Measurements from ENCODE around the gene ENPP3. TPM values are rescaled to one million over a fixed set of nuclear protein-coding genes. Genes with fewer than 3 reads are reported as not detected.

ENPP3 gene
- total RNA-seq, 1 donor from 2014 or later = 1.0 TPM

DNA sequence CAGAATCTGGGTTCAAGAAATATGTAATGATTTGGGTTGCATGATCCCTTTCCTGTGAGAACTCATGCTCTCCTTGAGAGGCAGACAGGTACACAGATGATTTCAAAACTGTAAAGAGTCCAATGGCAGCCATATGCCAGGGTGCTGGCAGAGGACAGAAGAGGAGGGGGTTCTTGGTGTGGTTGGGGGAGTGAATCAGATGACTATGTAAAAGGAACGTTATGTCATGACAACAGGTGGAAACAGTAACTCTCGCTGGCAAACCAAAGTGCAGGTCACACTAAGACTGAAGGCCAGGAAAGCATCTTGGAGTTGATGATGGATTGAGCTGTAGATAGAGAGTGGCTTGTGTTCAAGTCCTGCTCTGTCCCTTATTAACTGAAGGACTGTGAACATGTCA is 43.8 kb downstream of the ENPP3 start:
- Histone ChIP-seq H3K4me3 (ENCODE audit: low read length in 3 of 3) (no peak overlapping the region), H3K9me3 (ENCODE audit: control insufficient read depth in 3 of 3, low read length in 3 of 3) (no peaks in the 10 kb centered on the region), H3K4me1 (ENCODE audit: control insufficient read depth in 3 of 3, insufficient read depth in 3 of 3, low read length in 3 of 3) (no peaks in the 10 kb centered on the region), H3K27ac (ENCODE audit: low read depth, low read length) (no peak overlapping the region), H3K9ac (ENCODE audit: low read depth in 1 of 3, low read length in 3 of 3) (no peak overlapping the region), H3K27me3 (ENCODE audit: control insufficient read depth in 3 of 3, insufficient read depth in 3 of 3, low read length in 3 of 3) (no peaks in the 10 kb centered on the region), H3K36me3 (ENCODE audit: control insufficient read depth in 3 of 3, insufficient read depth in 3 of 3, low read length in 3 of 3) (no peaks in the 10 kb centered on the region)

DNA sequence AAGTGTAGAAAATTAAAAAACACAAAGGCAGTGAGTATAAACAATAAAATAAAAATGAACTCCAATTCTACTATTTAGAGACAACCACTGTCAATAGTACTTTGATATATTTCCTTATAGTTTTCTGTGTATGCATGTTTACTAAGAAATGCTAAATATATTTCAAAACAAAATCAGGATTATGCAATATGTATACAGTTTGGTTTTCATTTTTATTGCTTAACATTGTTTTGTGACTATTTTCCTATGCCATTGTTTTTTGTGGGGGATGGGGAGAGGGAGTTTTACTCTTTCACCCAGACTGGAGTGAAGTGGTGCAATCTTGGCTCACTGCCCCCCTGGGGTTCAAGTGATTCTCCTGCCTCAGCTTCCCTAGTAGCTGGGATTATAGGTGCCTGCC is 44.5 kb downstream of the ENPP3 start:
- no peaks in the 10 kb centered on the region for H3K4me1 ChIP-seq (ENCODE audit: control insufficient read depth in 3 of 3, insufficient read depth in 3 of 3, low read length in 3 of 3)
- no peaks in the 10 kb centered on the region for H3K9me3 ChIP-seq (ENCODE audit: control insufficient read depth in 3 of 3, low read length in 3 of 3)
- no peak overlapping the region for H3K27ac ChIP-seq (ENCODE audit: low read depth, low read length)
- no peaks in the 10 kb centered on the region for H3K27me3 ChIP-seq (ENCODE audit: control insufficient read depth in 3 of 3, insufficient read depth in 3 of 3, low read length in 3 of 3)
- H3K9ac ChIP-seq (ENCODE audit: low read depth in 1 of 3, low read length in 3 of 3) = no peak overlapping the region
- no peak overlapping the region for H3K4me3 ChIP-seq (ENCODE audit: low read length in 3 of 3)
- no peaks in the 10 kb centered on the region for H3K36me3 ChIP-seq (ENCODE audit: control insufficient read depth in 3 of 3, insufficient read depth in 3 of 3, low read length in 3 of 3)

DNA sequence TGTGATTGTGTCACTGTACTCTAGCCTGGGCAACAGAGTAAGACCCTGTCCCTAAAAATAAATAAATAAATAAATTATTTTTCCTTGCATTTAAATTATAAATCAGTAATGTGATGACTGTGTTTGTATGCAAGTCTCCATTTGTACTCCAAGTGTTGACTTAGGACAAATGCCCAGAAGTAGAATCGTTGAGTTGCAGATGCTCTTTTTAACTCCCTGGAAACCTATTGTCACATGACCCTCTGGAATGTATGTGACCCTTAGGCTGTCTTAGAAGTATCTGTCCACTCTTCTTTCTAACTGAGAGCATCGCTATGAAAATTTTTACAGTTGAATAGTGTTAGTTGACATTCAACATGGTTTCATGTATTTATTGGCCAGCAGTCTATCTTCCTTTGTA is 45.3 kb downstream of the ENPP3 start:
- no peak overlapping the region for H3K9ac ChIP-seq (ENCODE audit: low read depth in 1 of 3, low read length in 3 of 3)
- no peaks in the 10 kb centered on the region for H3K4me1 ChIP-seq (ENCODE audit: control insufficient read depth in 3 of 3, insufficient read depth in 3 of 3, low read length in 3 of 3)
- no peaks in the 10 kb centered on the region for H3K9me3 ChIP-seq (ENCODE audit: control insufficient read depth in 3 of 3, low read length in 3 of 3)
- no peaks in the 10 kb centered on the region for H3K27me3 ChIP-seq (ENCODE audit: control insufficient read depth in 3 of 3, insufficient read depth in 3 of 3, low read length in 3 of 3)
- H3K27ac ChIP-seq (ENCODE audit: low read depth, low read length) = no peak overlapping the region
- H3K4me3 ChIP-seq (ENCODE audit: low read length in 3 of 3) = no peak overlapping the region
- H3K36me3 ChIP-seq (ENCODE audit: control insufficient read depth in 3 of 3, insufficient read depth in 3 of 3, low read length in 3 of 3) = no peaks in the 10 kb centered on the region

DNA sequence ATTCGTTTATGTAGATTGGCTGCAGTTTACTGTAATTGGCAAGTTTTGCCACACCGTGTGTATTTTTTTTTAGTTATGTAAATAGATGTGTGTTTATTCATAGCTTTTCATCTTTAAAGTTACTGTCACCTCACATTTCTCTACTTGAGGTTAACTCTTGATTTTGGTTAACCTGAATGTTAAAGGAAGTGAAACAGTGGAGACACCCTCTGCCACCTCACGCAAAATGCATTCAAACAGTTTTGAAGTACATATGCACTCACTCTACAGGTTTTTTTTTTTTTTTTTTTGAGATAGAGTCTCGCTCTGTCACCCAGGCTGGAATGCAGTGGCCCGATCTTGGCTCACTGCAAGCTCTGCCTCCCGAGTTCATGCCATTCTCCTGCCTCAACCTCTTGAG is 46.4 kb downstream of the ENPP3 start:
- no peak overlapping the region for H3K27ac ChIP-seq (ENCODE audit: low read depth, low read length)
- no peaks in the 10 kb centered on the region for H3K27me3 ChIP-seq (ENCODE audit: control insufficient read depth in 3 of 3, insufficient read depth in 3 of 3, low read length in 3 of 3)
- H3K9me3 ChIP-seq (ENCODE audit: control insufficient read depth in 3 of 3, low read length in 3 of 3) = no peaks in the 10 kb centered on the region
- no peak overlapping the region for H3K9ac ChIP-seq (ENCODE audit: low read depth in 1 of 3, low read length in 3 of 3)
- no peaks in the 10 kb centered on the region for H3K4me1 ChIP-seq (ENCODE audit: control insufficient read depth in 3 of 3, insufficient read depth in 3 of 3, low read length in 3 of 3)
- no peak overlapping the region for H3K4me3 ChIP-seq (ENCODE audit: low read length in 3 of 3)
- no peaks in the 10 kb centered on the region for H3K36me3 ChIP-seq (ENCODE audit: control insufficient read depth in 3 of 3, insufficient read depth in 3 of 3, low read length in 3 of 3)

DNA sequence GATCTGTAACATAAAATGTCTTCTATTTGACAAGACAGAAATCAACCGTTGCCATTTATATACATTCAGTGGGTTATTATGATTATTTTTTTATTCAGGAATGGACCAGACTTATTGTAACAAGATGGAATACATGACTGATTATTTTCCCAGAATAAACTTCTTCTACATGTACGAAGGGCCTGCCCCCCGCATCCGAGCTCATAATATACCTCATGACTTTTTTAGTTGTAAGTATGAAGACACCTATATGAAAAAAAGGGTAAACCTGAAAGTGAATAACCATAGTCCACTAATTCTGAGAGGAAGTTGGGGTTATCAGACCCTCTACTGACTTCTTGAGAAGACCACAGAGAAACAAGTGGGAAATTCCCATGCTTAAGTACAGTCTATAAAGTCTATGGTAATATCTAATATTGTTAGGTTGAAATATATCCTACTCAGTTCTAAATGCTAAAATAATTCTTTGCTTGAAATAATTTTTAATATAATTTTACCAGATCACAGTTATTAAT is 48.2 kb downstream of the ENPP3 start:
- Histone ChIP-seq H3K4me1 (ENCODE audit: control insufficient read depth in 3 of 3, insufficient read depth in 3 of 3, low read length in 3 of 3) (no peaks in the 10 kb centered on the region), H3K27me3 (ENCODE audit: control insufficient read depth in 3 of 3, insufficient read depth in 3 of 3, low read length in 3 of 3) (no peaks in the 10 kb centered on the region), H3K9ac (ENCODE audit: low read depth in 1 of 3, low read length in 3 of 3) (no peak overlapping the region), H3K27ac (ENCODE audit: low read depth, low read length) (no peak overlapping the region), H3K36me3 (ENCODE audit: control insufficient read depth in 3 of 3, insufficient read depth in 3 of 3, low read length in 3 of 3) (no peaks in the 10 kb centered on the region), H3K4me3 (ENCODE audit: low read length in 3 of 3) (no peak overlapping the region), H3K9me3 (ENCODE audit: control insufficient read depth in 3 of 3, low read length in 3 of 3) (no peaks in the 10 kb centered on the region)

DNA sequence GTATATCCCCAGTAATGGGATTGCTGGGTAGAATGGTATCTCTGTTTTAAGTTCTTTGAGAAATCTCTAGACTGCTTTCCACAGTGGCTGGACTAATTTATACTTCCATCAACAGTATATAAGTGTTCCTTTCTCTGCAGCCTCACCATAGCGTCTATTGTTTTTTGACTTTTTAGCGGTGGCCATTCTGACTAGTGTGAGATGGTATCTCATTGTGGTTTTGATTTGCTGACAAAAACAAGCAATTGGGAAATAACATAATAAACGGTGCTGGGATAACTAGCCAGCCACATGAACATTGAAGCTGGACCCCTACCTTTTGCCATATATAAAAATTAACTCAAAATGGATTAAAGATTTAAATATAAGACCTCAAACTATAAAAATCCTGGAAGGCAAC is 49.9 kb downstream of the ENPP3 start:
- H3K27ac ChIP-seq (ENCODE audit: low read depth, low read length) = no peak overlapping the region
- H3K27me3 ChIP-seq (ENCODE audit: control insufficient read depth in 3 of 3, insufficient read depth in 3 of 3, low read length in 3 of 3) = no peaks in the 10 kb centered on the region
- no peak overlapping the region for H3K9ac ChIP-seq (ENCODE audit: low read depth in 1 of 3, low read length in 3 of 3)

DNA sequence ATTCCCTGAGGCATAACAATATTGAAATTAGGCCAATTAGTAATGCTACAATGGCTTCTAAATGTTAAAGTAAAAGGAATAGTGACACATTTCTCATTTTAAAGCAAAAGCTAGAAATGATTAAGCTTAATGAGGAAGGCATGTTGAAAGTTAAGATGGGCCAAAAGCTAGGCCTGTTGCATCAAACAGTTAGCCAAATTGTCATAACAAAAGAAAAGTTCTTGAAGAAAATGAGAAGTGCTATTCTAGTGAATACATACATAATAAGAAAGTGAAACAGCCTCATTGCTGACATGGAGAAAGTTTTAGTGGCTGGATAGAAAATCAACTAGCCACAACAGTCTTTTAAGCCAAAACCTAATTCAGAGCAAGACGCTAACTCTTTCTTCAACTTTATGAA is 51.2 kb downstream of the ENPP3 start:
- Histone ChIP-seq H3K36me3 (ENCODE audit: control insufficient read depth in 3 of 3, insufficient read depth in 3 of 3, low read length in 3 of 3) (no peaks in the 10 kb centered on the region), H3K9me3 (ENCODE audit: control insufficient read depth in 3 of 3, low read length in 3 of 3) (no peaks in the 10 kb centered on the region), H3K4me1 (ENCODE audit: control insufficient read depth in 3 of 3, insufficient read depth in 3 of 3, low read length in 3 of 3) (no peaks in the 10 kb centered on the region), H3K4me3 (ENCODE audit: low read length in 3 of 3) (no peak overlapping the region), H3K9ac (ENCODE audit: low read depth in 1 of 3, low read length in 3 of 3) (no peak overlapping the region), H3K27ac (ENCODE audit: low read depth, low read length) (no peak overlapping the region), H3K27me3 (ENCODE audit: control insufficient read depth in 3 of 3, insufficient read depth in 3 of 3, low read length in 3 of 3) (no peaks in the 10 kb centered on the region)

More for the DNA sequence above, 49.9 kb downstream of the ENPP3 start:
- H3K36me3 ChIP-seq (ENCODE audit: control insufficient read depth in 3 of 3, insufficient read depth in 3 of 3, low read length in 3 of 3) = no peaks in the 10 kb centered on the region
- H3K4me3 ChIP-seq (ENCODE audit: low read length in 3 of 3) = no peak overlapping the region
- no peaks in the 10 kb centered on the region for H3K9me3 ChIP-seq (ENCODE audit: control insufficient read depth in 3 of 3, low read length in 3 of 3)
- H3K4me1 ChIP-seq (ENCODE audit: control insufficient read depth in 3 of 3, insufficient read depth in 3 of 3, low read length in 3 of 3) = no peaks in the 10 kb centered on the region

DNA sequence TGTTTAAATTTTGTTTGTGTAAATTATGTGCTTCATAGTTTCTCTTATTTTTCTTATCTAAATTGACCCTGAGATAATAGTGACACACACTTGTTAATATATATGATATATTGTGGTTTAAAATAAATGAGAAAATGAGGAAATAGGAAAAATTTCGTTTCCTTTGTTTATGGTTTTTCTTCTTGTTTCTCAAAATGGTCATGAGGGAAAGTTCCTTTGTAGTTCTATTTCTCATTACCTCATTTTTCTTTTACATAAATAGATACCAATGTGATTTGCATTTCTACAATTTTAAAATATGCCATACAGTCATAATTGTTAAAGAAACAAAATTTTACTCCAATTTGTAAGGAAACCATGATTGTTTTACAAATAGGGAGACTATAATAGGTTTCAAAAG is 54.9 kb downstream of the ENPP3 start:
- Histone ChIP-seq H3K9me3 (ENCODE audit: control insufficient read depth in 3 of 3, low read length in 3 of 3) (no peaks in the 10 kb centered on the region), H3K27ac (ENCODE audit: low read depth, low read length) (no peak overlapping the region), H3K27me3 (ENCODE audit: control insufficient read depth in 3 of 3, insufficient read depth in 3 of 3, low read length in 3 of 3) (no peaks in the 10 kb centered on the region), H3K4me1 (ENCODE audit: control insufficient read depth in 3 of 3, insufficient read depth in 3 of 3, low read length in 3 of 3) (no peaks in the 10 kb centered on the region), H3K36me3 (ENCODE audit: control insufficient read depth in 3 of 3, insufficient read depth in 3 of 3, low read length in 3 of 3) (no peaks in the 10 kb centered on the region), H3K4me3 (ENCODE audit: low read length in 3 of 3) (no peak overlapping the region), H3K9ac (ENCODE audit: low read depth in 1 of 3, low read length in 3 of 3) (no peak overlapping the region)

DNA sequence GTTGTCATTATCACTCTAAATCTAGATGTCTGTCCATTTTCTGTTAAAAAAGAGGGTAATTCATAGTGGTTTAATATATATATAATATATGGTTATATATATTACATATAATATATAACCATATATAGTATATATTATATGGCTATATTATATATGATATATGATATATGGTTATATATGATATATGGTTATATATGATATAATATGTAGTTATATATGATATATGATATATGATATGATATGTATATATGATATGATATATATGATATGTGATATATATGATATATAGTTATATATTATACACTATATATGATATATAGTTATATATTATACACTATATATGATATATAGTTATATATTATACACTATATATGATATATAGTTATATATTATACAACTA is 55.5 kb downstream of the ENPP3 start:
- Histone ChIP-seq H3K9ac (ENCODE audit: low read depth in 1 of 3, low read length in 3 of 3) (no peak overlapping the region), H3K27ac (ENCODE audit: low read depth, low read length) (no peak overlapping the region), H3K9me3 (ENCODE audit: control insufficient read depth in 3 of 3, low read length in 3 of 3) (no peaks in the 10 kb centered on the region), H3K4me3 (ENCODE audit: low read length in 3 of 3) (no peak overlapping the region), H3K27me3 (ENCODE audit: control insufficient read depth in 3 of 3, insufficient read depth in 3 of 3, low read length in 3 of 3) (no peaks in the 10 kb centered on the region), H3K4me1 (ENCODE audit: control insufficient read depth in 3 of 3, insufficient read depth in 3 of 3, low read length in 3 of 3) (no peaks in the 10 kb centered on the region), H3K36me3 (ENCODE audit: control insufficient read depth in 3 of 3, insufficient read depth in 3 of 3, low read length in 3 of 3) (no peaks in the 10 kb centered on the region)

DNA sequence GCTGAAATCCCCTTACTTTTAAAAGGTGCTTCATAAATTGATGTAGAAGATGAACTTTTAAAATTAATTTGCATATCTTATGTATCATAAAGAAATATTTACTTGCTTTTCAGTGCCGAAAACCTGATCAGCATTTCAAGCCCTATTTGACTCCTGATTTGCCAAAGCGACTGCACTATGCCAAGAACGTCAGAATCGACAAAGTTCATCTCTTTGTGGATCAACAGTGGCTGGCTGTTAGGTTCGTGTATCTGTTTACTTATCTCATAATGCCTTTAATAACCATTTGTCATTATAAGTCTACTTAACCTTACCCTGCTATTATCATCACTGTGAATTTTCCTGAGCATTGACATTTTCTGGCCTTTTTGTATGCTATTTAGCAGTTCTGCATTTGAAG is 56.3 kb downstream of the ENPP3 start:
- H3K9me3 ChIP-seq (ENCODE audit: control insufficient read depth in 3 of 3, low read length in 3 of 3) = no peaks in the 10 kb centered on the region
- H3K4me1 ChIP-seq (ENCODE audit: control insufficient read depth in 3 of 3, insufficient read depth in 3 of 3, low read length in 3 of 3) = no peaks in the 10 kb centered on the region
- H3K4me3 ChIP-seq (ENCODE audit: low read length in 3 of 3) = no peak overlapping the region
- H3K36me3 ChIP-seq (ENCODE audit: control insufficient read depth in 3 of 3, insufficient read depth in 3 of 3, low read length in 3 of 3) = no peaks in the 10 kb centered on the region
- H3K27me3 ChIP-seq (ENCODE audit: control insufficient read depth in 3 of 3, insufficient read depth in 3 of 3, low read length in 3 of 3) = no peaks in the 10 kb centered on the region
- H3K9ac ChIP-seq (ENCODE audit: low read depth in 1 of 3, low read length in 3 of 3) = no peak overlapping the region
- H3K27ac ChIP-seq (ENCODE audit: low read depth, low read length) = no peak overlapping the region
